ENCODE results near the gene SLC35F5. TPM values are rescaled to one million over a fixed set of nuclear protein-coding genes. Genes with fewer than 3 reads are reported as not detected.

Gene SLC35F5
- total RNA-seq, 1 experiment from 2014 or later, result 26.2 TPM

- intact Hi-C loops (cut with micrococcal nuclease; ENCODE audit: unreplicated experiment), result no loop called here
- no peak for DNase-seq (ENCODE audit: low spot score)
- Histone ChIP-seq H3K9me3 (ENCODE audit: low read depth, low read length, poor library complexity, severe bottlenecking) (no peaks in the 10 kb centered on the region), H3K36me3 (ENCODE audit: insufficient read depth, low read length, poor library complexity, severe bottlenecking) (no peaks in the 10 kb centered on the region), H3K27me3 (replicated peaks; ENCODE audit: insufficient read depth, low read depth, low read length, poor library complexity) (no peaks in the 10 kb centered on the region), H3K4me3 (ENCODE audit: low read depth, low read length, poor library complexity, severe bottlenecking) (no peak overlapping the region), H3K27ac (ENCODE audit: low read depth, low read length, poor library complexity, severe bottlenecking) (no peak overlapping the region), H3K4me1 (ENCODE audit: insufficient read depth, low read length, poor library complexity, severe bottlenecking) (no peaks in the 10 kb centered on the region)
- CTCF ChIA-PET, result no interaction called here
- POLR2A ChIA-PET (ENCODE audit: low non-redundant PET), result interaction anchor here (0.6 kb wide), 1 partner anchor 360 kb away, joined by 15 read pairs; no protein-coding TSS in a partner anchor
- TF ChIP-seq EZH2 (IDR thresholded peaks at IDR 0.05; ENCODE audit: borderline replicate concordance, low read depth, low read length, poor library complexity, severe bottlenecking), result no peak
- no peak for TF ChIP-seq CTCF (conservative IDR thresholded peaks at IDR 0.05; ENCODE audit: low read depth, low read length)
- no TSS peak for BruUV-seq (replicated peaks)
Measured at GRCh38 chr2:113686537-113686936, 69.9 kb downstream of the SLC35F5 start.

- intact Hi-C loops (cut with micrococcal nuclease; ENCODE audit: unreplicated experiment), result no loop called here
- H3K36me3 ChIP-seq (ENCODE audit: insufficient read depth, low read length, poor library complexity, severe bottlenecking), result no peaks in the 10 kb centered on the region
- H3K27ac ChIP-seq (ENCODE audit: low read depth, low read length, poor library complexity, severe bottlenecking), result no peak overlapping the region
- no peaks in the 10 kb centered on the region for H3K27me3 ChIP-seq (replicated peaks; ENCODE audit: insufficient read depth, low read depth, low read length, poor library complexity)
- no peaks in the 10 kb centered on the region for H3K9me3 ChIP-seq (ENCODE audit: low read depth, low read length, poor library complexity, severe bottlenecking)
- TF ChIP-seq EZH2 (IDR thresholded peaks at IDR 0.05; ENCODE audit: borderline replicate concordance, low read depth, low read length, poor library complexity, severe bottlenecking), result no peak
- no peak for TF ChIP-seq CTCF (conservative IDR thresholded peaks at IDR 0.05; ENCODE audit: low read depth, low read length)
- no peak overlapping the region for H3K4me3 ChIP-seq (ENCODE audit: low read depth, low read length, poor library complexity, severe bottlenecking)
- no TSS peak for BruUV-seq (replicated peaks)
- DNase-seq (ENCODE audit: low spot score), result no peak
- H3K4me1 ChIP-seq (ENCODE audit: insufficient read depth, low read length, poor library complexity, severe bottlenecking), result no peaks in the 10 kb centered on the region
- ChIA-PET POLR2A (ENCODE audit: low non-redundant PET) (no interaction called here), CTCF (no interaction called here)
Measured at GRCh38 chr2:113685471-113685870, 71.0 kb downstream of the SLC35F5 start.

- no TSS peak for BruUV-seq (replicated peaks)
- Histone ChIP-seq H3K9me3 (ENCODE audit: low read depth, low read length, poor library complexity, severe bottlenecking) (no peaks in the 10 kb centered on the region), H3K27ac (ENCODE audit: low read depth, low read length, poor library complexity, severe bottlenecking) (no peak overlapping the region), H3K4me1 (ENCODE audit: insufficient read depth, low read length, poor library complexity, severe bottlenecking) (no peaks in the 10 kb centered on the region), H3K4me3 (ENCODE audit: low read depth, low read length, poor library complexity, severe bottlenecking) (no peak overlapping the region), H3K36me3 (ENCODE audit: insufficient read depth, low read length, poor library complexity, severe bottlenecking) (no peaks in the 10 kb centered on the region), H3K27me3 (replicated peaks; ENCODE audit: insufficient read depth, low read depth, low read length, poor library complexity) (no peaks in the 10 kb centered on the region)
- ChIA-PET CTCF (no interaction called here), POLR2A (ENCODE audit: low non-redundant PET) (no interaction called here)
- intact Hi-C loops (cut with micrococcal nuclease; ENCODE audit: unreplicated experiment), result no loop called here
- no peak for DNase-seq (ENCODE audit: low spot score)
- TF ChIP-seq CTCF (conservative IDR thresholded peaks at IDR 0.05; ENCODE audit: low read depth, low read length) (no peak), EZH2 (IDR thresholded peaks at IDR 0.05; ENCODE audit: borderline replicate concordance, low read depth, low read length, poor library complexity, severe bottlenecking) (no peak)
Measured at GRCh38 chr2:113679457-113679856, 77.0 kb downstream of the SLC35F5 start.

Measured in A673 (cell line).